ENCODE data around the gene SHROOM3.

Gene SHROOM3

DNA sequence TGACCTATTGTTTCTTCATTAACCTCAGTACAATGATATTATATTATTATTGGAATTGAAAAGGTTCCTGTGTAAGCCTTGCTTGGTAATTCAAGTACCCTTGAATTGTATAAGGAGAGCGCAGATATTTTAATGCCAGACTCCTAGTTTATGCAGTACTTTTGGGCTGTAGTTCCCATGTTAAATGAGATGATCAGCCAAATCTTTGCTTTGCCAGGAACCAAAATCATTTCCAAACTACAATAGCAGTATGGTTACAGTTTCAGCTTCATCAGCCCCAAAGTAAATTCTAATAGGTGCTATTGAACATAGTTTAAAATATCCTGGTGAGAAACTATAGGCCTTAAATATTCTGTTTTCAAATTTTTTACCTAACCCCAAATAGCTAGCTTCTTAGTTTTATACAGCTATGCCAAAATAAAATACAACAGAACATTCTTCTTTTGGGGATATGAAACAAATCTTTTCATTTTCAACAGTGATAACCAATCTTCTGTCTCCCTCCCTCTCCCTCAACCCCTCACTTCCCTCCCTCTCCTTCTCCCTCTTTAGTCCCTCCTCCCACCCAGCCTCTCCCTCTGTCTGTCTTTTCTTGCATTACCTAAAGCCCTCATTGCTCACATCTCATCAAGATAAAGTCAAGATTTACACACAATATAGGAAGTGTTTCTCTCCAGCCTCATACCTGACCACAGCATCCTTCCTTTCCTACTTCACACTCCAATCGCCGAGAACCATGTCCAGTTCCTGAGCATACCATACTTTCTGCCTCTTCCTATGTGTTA, 190.1 kb downstream of the SHROOM3 start:
- DNase-seq (ENCODE audit: low read depth) = no peak

- DNase-seq (ENCODE audit: low read depth) = no peak
Measured at GRCh38 chr4:76626686-76627465, 191.8 kb downstream of the SHROOM3 start.

GRCh38 chr4:76628251-76628650, 193.2 kb downstream of the SHROOM3 start:
- DNase-seq (ENCODE audit: low read depth) = no peak

DNA sequence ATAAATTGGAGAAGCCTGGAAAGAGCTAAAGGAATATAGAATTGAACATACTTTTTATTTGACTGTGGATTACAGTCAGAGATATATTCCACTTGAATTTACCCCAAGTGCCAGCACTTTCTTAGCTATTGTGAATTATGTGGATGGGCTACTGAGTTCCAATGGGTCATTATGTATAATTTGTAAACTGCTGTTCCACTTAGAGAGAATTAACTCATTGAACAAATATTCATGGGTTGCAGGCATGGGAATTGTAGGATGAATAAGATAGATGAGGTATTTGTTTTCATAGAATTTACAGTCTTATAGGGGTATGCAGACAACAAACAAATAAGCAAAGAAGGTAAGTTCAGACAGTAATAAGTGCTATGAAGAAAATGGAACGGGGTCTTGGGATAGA, 195.7 kb downstream of the SHROOM3 start:
- no peak for DNase-seq (ENCODE audit: low read depth)

DNA sequence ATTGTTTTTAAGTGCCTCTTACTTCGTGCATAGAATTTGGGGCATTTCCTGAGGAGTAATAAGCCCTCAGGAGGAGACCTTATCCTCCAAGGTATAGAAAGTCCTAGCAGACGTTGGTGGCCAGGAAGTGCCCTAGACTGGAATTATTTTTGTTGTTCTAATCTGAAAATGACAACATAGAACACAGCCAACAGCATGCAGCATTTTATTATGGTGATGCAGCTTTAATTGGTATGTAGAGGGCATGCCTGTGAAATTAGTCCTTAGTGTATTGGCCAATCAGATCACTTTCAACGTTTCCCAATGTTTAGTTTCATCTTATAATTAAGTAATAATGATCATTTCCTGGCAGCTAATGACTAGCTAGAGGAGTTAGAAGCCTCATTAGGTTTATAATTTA, 199.2 kb downstream of the SHROOM3 start:
- DNase-seq (ENCODE audit: low read depth) = no peak

- DNase-seq (ENCODE audit: low read depth) = no peak
Measured at GRCh38 chr4:76637712-76638361, 202.8 kb downstream of the SHROOM3 start.

- DNase-seq (ENCODE audit: low read depth) = no peak
Measured at GRCh38 chr4:76639288-76639687, 204.3 kb downstream of the SHROOM3 start.

DNA sequence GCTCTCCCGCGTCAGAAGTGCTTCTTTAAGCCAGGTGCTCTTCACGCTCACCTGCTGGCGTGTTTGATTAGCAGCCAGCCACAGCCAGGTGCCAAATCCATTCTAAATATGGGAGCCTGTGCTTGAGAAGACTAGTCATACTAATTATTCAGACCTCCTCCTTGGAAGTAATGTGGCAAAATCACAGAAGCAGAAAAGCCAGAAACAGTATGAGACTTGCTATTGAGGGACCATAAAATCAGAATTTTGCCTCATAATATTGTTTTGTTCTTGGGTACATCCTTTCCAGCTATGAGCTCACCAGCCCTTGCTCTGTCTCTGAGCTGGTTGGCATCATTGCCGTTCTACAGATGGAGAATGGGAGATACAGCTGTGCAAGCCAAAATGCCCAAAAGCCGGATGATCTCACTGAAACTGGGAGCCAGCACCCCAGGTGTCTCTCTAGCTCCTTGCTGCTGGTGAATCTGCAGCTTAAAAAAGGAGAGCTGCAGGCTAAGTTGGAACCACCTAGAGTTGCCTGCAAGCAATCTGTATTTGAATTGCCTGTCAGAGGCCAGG, 205.4 kb downstream of the SHROOM3 start:
- no peak for DNase-seq (ENCODE audit: low read depth)

DNA sequence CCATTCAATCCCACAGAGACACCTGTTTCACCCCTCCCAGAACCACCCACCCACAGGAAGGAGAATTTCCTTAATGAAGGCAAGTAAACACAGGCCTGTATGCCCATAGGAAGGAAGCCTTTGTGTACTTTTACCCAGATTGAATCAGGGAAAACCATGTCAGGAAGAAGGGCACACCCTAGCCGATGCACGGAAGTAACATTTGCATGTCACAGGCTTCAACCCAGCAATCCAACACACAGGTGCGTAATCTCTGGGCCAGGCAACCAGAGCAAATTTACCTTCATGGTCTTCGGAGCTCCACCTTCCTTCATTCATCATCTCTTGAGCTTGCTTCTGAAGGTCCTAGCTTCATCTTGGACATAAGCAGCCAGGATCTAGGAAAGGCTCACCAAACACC, 206.3 kb downstream of the SHROOM3 start:
- DNase-seq (ENCODE audit: low read depth) = no peak

DNA sequence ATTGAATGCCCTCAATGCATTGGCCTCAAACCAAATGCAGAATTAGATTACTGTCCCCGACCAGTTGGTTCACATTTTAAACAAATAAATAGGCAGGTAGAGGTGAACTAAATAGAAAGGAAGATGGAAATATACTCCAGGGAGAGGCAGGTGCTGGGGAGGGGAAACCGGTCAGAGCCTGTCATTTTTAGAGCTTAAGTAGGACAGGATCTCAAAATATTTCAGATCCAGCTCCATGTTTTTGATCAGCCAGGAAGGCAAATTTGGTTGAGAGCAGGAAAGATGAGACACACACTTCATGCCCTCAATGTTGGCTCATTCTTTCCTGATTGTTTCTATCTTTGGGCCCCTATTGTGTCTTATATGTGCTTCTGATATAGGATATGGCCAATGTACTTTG, 206.7 kb downstream of the SHROOM3 start:
- DNase-seq (ENCODE audit: low read depth) = no peak

DNA sequence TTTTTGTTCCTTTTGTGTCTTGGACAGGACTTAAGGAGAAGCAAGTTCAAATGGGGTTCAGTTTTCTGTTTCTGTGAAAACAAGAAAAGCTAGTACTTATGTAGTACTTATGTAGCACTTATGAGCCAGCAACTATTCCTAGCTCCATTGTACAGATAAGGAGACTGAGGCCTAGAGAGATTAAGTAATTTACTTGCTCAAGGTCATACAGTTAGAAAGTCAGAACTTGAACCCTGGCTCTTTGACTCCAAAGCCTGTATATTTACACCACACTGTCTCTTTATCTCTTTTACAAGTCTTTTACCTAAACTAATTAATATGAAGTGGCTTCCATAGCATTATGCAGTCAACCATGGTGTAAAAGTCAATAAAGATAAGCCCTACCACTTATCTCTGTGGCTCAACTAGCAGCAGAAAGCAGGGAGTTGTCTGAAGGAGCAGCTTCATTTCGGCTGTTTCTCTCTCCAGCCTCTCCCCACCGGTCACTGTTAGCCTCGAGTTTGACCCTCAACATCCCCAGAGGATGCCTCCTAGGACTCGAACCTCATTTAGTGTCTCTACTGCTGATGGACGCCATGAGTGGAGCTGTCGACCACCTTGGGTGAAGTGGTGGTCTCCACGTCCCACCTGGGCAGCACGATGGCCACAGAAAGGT, 209.9 kb downstream of the SHROOM3 start:
- no peak for DNase-seq (ENCODE audit: low read depth)

GRCh38 chr4:76649086-76649485, 214.1 kb downstream of the SHROOM3 start:
- DNase-seq (ENCODE audit: low read depth) = no peak

- DNase-seq (ENCODE audit: low read depth) = no peak
Measured at GRCh38 chr4:76651616-76652015, 216.6 kb downstream of the SHROOM3 start.

- DNase-seq (ENCODE audit: low read depth) = no peak
Measured at GRCh38 chr4:76652389-76652788, 217.4 kb downstream of the SHROOM3 start.

- DNase-seq (ENCODE audit: low read depth) = no peak
Measured at GRCh38 chr4:76654084-76654483, 219.1 kb downstream of the SHROOM3 start.

DNA sequence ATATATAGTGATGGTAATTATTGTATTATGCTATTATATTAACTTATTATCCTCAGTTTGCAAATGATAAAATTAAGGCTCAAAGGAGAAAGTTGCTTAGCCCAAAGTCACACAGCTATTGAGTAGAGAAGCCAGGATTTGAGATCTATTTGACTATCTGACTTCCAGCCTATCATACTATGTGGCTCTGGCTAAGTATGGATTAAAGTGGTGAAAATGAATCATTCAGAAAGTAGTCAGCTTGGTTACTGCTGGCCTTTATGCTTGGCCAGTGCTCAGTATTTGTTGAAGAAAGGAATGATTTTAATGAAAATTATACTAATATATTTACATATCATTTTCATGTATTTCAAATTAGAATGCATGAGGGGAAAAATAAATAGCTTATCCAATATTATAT, 219.8 kb downstream of the SHROOM3 start:
- no peak for DNase-seq (ENCODE audit: low read depth)

- no peak for DNase-seq (ENCODE audit: low read depth)
Measured at GRCh38 chr4:76655566-76656479, 220.8 kb downstream of the SHROOM3 start.

DNA sequence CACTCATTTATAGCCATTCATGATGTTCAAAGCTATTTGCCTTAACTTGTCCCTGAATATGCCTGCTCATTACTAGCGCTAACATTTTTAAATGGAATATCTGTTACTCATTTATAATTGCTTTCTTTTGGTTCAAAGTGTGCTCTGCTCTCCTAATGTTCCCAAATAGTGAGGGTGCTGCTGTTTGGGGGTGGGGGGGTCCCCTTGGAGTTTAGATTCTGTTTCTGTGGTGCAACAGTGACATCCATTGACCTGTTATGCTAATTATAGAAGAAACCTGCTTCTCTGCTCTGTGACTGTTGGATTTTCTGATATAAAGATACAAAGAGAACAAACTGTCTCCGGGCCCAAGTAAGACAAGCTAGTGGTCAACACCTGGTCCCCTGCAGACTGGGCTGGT, 222.4 kb downstream of the SHROOM3 start:
- DNase-seq (ENCODE audit: low read depth) = no peak

- no peak for DNase-seq (ENCODE audit: low read depth)
Measured at GRCh38 chr4:76658231-76659102, 223.4 kb downstream of the SHROOM3 start.

GRCh38 chr4:76659103-76659490, 224.1 kb downstream of the SHROOM3 start:
- DNase-seq (ENCODE audit: low read depth) = no peak
